Mesothelial cell of epicardium (in vitro differentiated cells): ENCODE data around the gene HSD3B1. TPM values are rescaled to one million over a fixed set of nuclear protein-coding genes. Genes with fewer than 3 reads are reported as not detected.

Source experiments
- DNase-seq, 2 experiments: peaks; one replicate each; pipeline ENCODE4 v3.0.0; 2021; ENCODE audit warnings: low spot score in 2 of 2; ENCODE audit not compliant: unreplicated experiment in 2 of 2
- H3K27ac Mint-ChIP-seq: 2 replicates; pipeline ENCODE4 v1.8.0; 2021; ENCODE audit warnings: mixed read lengths
- H3K27me3 Mint-ChIP-seq: 2 replicates; pipeline ENCODE4 v1.8.0; 2021; ENCODE audit warnings: low read depth, mixed read lengths
- H3K36me3 Mint-ChIP-seq: 2 replicates; pipeline ENCODE4 v1.8.0; 2021; ENCODE audit warnings: mixed read lengths
- H3K4me1 Mint-ChIP-seq: 2 replicates; pipeline ENCODE4 v1.8.0; 2021; ENCODE audit warnings: mixed read lengths
- H3K4me3 Mint-ChIP-seq: 2 replicates; pipeline ENCODE4 v1.8.0; 2021; ENCODE audit warnings: mild to moderate bottlenecking, moderate library complexity, mixed read lengths
- H3K9me3 Mint-ChIP-seq: 2 replicates; pipeline ENCODE4 v1.8.0; 2021; ENCODE audit warnings: mixed read lengths
- total RNA-seq: library from RNA; stranded (reverse); gene quantifications from 3 replicates; pipeline ENCODE4 v1.2.1, GENCODE V29; 2021
- TF ChIP-seq, protein P1 (sequence below): fragments of 200-600 bp; sonication (generic); IDR thresholded peaks from one replicate; pipeline ENCODE4 v1.5.0; 2021; ENCODE audit warnings: antibody characterized with exemption; ENCODE audit not compliant: unreplicated experiment

The HSD3B1 gene
- total RNA-seq, 1 donor from 2014 or later: not detected

- Mint-ChIP-seq H3K9me3 (no peaks in the 10 kb centered on the region), H3K4me3 (no peak overlapping the region), H3K4me1 (peaks cover 6% of the 10 kb centered on the region), H3K36me3 (no peaks in the 10 kb centered on the region), H3K27me3 (no peaks in the 10 kb centered on the region), H3K27ac (no peak overlapping the region)
- TF ChIP-seq, protein P1, sequence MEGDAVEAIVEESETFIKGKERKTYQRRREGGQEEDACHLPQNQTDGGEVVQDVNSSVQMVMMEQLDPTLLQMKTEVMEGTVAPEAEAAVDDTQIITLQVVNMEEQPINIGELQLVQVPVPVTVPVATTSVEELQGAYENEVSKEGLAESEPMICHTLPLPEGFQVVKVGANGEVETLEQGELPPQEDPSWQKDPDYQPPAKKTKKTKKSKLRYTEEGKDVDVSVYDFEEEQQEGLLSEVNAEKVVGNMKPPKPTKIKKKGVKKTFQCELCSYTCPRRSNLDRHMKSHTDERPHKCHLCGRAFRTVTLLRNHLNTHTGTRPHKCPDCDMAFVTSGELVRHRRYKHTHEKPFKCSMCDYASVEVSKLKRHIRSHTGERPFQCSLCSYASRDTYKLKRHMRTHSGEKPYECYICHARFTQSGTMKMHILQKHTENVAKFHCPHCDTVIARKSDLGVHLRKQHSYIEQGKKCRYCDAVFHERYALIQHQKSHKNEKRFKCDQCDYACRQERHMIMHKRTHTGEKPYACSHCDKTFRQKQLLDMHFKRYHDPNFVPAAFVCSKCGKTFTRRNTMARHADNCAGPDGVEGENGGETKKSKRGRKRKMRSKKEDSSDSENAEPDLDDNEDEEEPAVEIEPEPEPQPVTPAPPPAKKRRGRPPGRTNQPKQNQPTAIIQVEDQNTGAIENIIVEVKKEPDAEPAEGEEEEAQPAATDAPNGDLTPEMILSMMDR: no peak
- no peak for DNase-seq
These were observed 31.0 kb downstream of the HSD3B1 start for GRCh38 chr1:119537966-119538365.

DNA sequence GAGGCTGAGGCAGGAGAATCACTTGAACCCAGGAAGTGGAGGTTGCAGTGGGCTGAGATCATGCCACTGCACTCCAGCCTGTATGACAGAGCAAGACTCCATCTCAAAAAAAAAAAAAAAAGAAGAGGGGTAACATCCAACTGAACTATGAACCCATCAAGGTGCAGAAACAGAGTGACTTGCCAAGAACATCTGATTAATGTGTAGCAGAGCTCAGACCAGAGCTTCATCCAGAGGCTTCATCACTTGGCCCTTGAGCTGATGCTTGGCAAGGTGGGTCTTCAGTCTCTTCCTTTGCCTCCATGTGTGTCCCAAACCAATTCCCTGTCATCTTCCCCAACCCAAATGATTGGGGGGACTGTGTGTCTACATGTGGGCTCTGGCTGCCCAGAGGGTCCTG lies 32.6 kb downstream of the HSD3B1 start:
- Mint-ChIP-seq H3K4me3 (no peak overlapping the region), H3K27me3 (no peaks in the 10 kb centered on the region), H3K9me3 (no peaks in the 10 kb centered on the region), H3K27ac (no peak overlapping the region), H3K4me1 (peaks cover 6% of the 10 kb centered on the region), H3K36me3 (no peaks in the 10 kb centered on the region)
- DNase-seq: no peak
- TF ChIP-seq, protein P1: no peak

DNA sequence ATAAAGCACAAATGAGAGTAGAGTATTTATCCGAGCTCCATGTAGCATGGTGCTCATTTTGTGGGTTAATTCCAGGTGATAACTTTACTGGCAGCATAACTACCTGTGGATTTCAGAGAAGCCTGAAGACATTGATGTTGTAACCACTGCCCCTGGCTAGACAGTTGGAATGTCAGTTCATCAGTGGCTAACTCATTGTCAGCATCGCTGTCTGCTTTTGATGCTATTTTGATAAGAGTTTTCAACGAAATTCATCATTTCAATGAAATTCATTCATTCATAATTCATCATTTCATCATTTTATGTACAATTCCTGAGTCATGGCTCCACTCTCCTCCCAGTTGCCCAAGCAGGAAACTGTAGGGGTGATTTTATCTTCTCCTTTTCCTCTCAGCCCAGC lies 34.4 kb downstream of the HSD3B1 start:
- TF ChIP-seq, protein P1: no peak
- no peak for DNase-seq
- H3K4me3 Mint-ChIP-seq: no peak overlapping the region
- no peaks in the 10 kb centered on the region for H3K9me3 Mint-ChIP-seq
- peaks cover 6% of the 10 kb centered on the region for H3K4me1 Mint-ChIP-seq
- no peaks in the 10 kb centered on the region for H3K36me3 Mint-ChIP-seq
- H3K27me3 Mint-ChIP-seq: no peaks in the 10 kb centered on the region
- no peak overlapping the region for H3K27ac Mint-ChIP-seq

DNA sequence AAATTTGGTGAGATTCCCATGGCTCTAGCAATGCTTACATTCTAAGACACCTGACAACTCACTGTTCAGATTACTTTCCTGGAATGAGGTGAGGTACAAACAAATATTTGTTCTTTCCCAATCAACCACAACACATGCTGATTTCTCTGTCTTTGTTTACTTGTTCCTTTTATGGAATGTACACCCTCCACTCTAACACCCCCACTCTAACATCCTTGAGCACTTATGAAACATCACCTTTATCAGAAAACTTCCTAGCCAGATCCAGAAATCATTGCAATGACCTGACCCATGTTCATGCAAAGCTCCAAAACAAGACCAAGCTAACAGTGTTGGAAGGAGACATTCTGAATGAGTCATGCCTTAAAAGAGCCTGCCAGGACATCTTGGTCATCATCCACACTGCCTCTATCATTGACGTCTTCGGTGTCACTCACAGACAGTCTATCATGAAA lies 35.5 kb downstream of the HSD3B1 start:
- Mint-ChIP-seq H3K27me3 (no peaks in the 10 kb centered on the region), H3K9me3 (no peaks in the 10 kb centered on the region), H3K36me3 (no peaks in the 10 kb centered on the region), H3K4me3 (no peak overlapping the region), H3K4me1 (peaks cover 6% of the 10 kb centered on the region), H3K27ac (no peak overlapping the region)
- TF ChIP-seq, protein P1: no peak
- DNase-seq: no peak

- TF ChIP-seq, protein P1: no peak
- H3K27ac Mint-ChIP-seq: no peak overlapping the region
- no peak overlapping the region for H3K4me3 Mint-ChIP-seq
- DNase-seq: no peak
- H3K36me3 Mint-ChIP-seq: no peaks in the 10 kb centered on the region
- no peaks in the 10 kb centered on the region for H3K9me3 Mint-ChIP-seq
- peaks cover 6% of the 10 kb centered on the region for H3K4me1 Mint-ChIP-seq
- H3K27me3 Mint-ChIP-seq: no peaks in the 10 kb centered on the region
These were observed 37.3 kb downstream of the HSD3B1 start for GRCh38 chr1:119544165-119544762.

GRCh38 chr1:119546641-119547040 lies 39.6 kb downstream of the HSD3B1 start:
- Mint-ChIP-seq H3K27me3 (no peaks in the 10 kb centered on the region), H3K9me3 (no peaks in the 10 kb centered on the region), H3K4me3 (no peak overlapping the region), H3K4me1 (peaks cover 10% of the 10 kb centered on the region), H3K27ac (no peak overlapping the region), H3K36me3 (no peaks in the 10 kb centered on the region)
- no peak for DNase-seq
- TF ChIP-seq, protein P1: no peak
